ENCODE results near the gene TSPAN5.

The TSPAN5 gene

DNA sequence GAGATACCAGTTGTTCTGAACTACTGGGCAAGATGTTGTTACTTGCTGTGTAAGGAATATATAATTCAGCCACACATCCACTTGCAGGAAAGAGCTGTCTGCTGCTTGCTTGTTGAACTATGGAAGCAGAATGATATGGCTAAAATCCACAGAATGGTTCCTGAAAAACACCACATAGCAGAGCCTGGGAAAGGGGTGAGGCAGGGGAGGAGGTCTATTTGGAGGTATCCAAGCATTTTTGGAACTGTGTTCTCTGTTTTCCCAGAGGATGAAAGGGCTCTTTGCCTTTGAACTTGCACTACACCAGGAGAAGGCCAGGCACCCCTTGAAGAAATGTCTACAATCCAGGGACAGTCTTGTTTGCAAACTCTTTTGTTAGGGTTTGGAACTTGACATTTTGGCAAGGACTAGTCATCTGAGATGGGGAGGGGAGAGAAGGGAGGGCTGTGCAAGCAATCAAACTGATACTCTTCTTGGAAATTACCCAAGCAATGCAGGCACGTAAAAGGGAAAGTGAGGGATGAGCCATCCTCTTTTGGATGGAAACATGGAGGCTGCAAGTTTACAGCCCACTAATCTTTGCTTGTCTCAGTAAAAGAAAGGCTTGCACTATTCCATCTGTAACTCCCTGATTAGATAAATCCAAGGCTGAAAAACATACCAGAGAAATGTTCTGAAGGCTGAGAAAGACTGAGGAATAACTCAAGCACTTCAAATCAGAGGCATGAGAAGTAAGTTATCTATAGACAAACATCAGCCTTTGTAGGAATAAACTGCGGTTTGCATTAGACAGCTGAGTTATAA, 141.0 kb downstream of the TSPAN5 start (continued):
- no peak for TF ChIP-seq ZNF510 (tag by site-specific recombination; IDR thresholded peaks at IDR 0.05; ENCODE audit: insufficient replicate concordance)
- TF ChIP-seq, protein P1, sequence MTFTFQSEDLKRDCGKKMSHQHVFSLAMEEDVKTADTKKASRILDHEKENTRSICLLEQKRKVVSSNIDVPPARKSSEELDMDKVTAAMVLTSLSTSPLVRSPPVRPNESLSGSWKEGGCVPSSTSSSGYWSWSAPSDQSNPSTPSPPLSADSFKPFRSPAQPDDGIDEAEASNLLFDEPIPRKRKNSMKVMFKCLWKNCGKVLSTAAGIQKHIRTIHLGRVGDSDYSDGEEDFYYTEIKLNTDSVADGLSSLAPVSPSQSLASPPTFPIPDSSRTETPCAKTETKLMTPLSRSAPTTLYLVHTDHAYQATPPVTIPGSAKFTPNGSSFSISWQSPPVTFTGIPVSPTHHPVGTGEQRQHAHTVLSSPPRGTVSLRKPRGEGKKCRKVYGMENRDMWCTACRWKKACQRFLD (tag by site-specific recombination; IDR thresholded peaks at IDR 0.05), result no peak
- no peak for TF ChIP-seq ZNF114 (tag by site-specific recombination; IDR thresholded peaks at IDR 0.05)
- TF ChIP-seq ZNF16 (tag by site-specific recombination; IDR thresholded peaks at IDR 0.05; ENCODE audit: low read depth), result no peak
- TF ChIP-seq, protein P2, sequence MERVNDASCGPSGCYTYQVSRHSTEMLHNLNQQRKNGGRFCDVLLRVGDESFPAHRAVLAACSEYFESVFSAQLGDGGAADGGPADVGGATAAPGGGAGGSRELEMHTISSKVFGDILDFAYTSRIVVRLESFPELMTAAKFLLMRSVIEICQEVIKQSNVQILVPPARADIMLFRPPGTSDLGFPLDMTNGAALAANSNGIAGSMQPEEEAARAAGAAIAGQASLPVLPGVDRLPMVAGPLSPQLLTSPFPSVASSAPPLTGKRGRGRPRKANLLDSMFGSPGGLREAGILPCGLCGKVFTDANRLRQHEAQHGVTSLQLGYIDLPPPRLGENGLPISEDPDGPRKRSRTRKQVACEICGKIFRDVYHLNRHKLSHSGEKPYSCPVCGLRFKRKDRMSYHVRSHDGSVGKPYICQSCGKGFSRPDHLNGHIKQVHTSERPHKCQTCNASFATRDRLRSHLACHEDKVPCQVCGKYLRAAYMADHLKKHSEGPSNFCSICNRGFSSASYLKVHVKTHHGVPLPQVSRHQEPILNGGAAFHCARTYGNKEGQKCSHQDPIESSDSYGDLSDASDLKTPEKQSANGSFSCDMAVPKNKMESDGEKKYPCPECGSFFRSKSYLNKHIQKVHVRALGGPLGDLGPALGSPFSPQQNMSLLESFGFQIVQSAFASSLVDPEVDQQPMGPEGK (tag by site-specific recombination; IDR thresholded peaks at IDR 0.05), result no peak
- TF ChIP-seq, protein P3, sequence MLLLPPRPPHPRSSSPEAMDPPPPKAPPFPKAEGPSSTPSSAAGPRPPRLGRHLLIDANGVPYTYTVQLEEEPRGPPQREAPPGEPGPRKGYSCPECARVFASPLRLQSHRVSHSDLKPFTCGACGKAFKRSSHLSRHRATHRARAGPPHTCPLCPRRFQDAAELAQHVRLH (tag by site-specific recombination; IDR thresholded peaks at IDR 0.05), result no peak
- no peak for TF ChIP-seq ZNF37A (tag by site-specific recombination; IDR thresholded peaks at IDR 0.05)
- no peak for TF ChIP-seq ZNF692 (tag by site-specific recombination; IDR thresholded peaks at IDR 0.05)
- TF ChIP-seq KLF9 (tag by site-specific recombination; IDR thresholded peaks at IDR 0.05; ENCODE audit: low read depth), result no peak

- Histone ChIP-seq H3K9me3 (ENCODE audit: control insufficient read depth, insufficient read depth, low read depth, low read length) (no peaks in the 10 kb centered on the region), H3K36me3 (ENCODE audit: control insufficient read depth in 2 of 2, insufficient read depth in 1 of 2, low read length in 2 of 2) (no peaks in the 10 kb centered on the region), H3K4me3 (ENCODE audit: low read depth, low read length) (no peak overlapping the region), H3K27ac (ENCODE audit: extremely low read depth, low read depth, low read length) (no peak overlapping the region), H3K4me1 (ENCODE audit: control insufficient read depth, insufficient read depth, low read length) (no peaks in the 10 kb centered on the region)
- TF ChIP-seq PRDM4 (tag by site-specific recombination; IDR thresholded peaks at IDR 0.05) (no peak), ZBTB48 (tag by site-specific recombination; IDR thresholded peaks at IDR 0.05) (no peak), SETDB1 (IDR thresholded peaks at IDR 0.05; ENCODE audit: insufficient read length, low read length) (peak; percentile 61)
- ChIA-PET POLR2A (no interaction called here), CTCF (no interaction called here)
Observed at GRCh38 chr4:98516441-98517217, 141.8 kb downstream of the TSPAN5 start.

GRCh38 chr4:98516042-98516440, 142.4 kb downstream of the TSPAN5 start:
- ChIA-PET POLR2A (no interaction called here), CTCF (no interaction called here)
- TF ChIP-seq ZFHX2 (tag by site-specific recombination; conservative IDR thresholded peaks at IDR 0.05), result 0 out of 2 replicates have a peak, but pooled peaks have one; percentile 18
- TF ChIP-seq ZNF701 (tag by site-specific recombination; IDR thresholded peaks at IDR 0.05), result no peak

More at GRCh38 chr4:98516042-98516440, 142.4 kb downstream of the TSPAN5 start:
- Histone ChIP-seq H3K36me3 (ENCODE audit: control insufficient read depth in 2 of 2, insufficient read depth in 1 of 2, low read length in 2 of 2) (no peaks in the 10 kb centered on the region), H3K4me1 (ENCODE audit: control insufficient read depth, insufficient read depth, low read length) (no peaks in the 10 kb centered on the region), H3K27ac (ENCODE audit: extremely low read depth, low read depth, low read length) (no peak overlapping the region), H3K9me3 (ENCODE audit: control insufficient read depth, insufficient read depth, low read depth, low read length) (no peaks in the 10 kb centered on the region), H3K4me3 (ENCODE audit: low read depth, low read length) (no peak overlapping the region)

Measured in HEK293 (cell line).